Measurements from ENCODE around the gene PLCB1.

The PLCB1 gene

GRCh38 chr20:8255945-8256632 lies 124.0 kb downstream of the PLCB1 start:
- H3K27ac Mint-ChIP-seq: no peak overlapping the region
- no peaks in the 10 kb centered on the region for H3K27me3 Mint-ChIP-seq
- no peaks in the 10 kb centered on the region for H3K36me3 Mint-ChIP-seq
- H3K4me1 Mint-ChIP-seq: no peaks in the 10 kb centered on the region
- ATAC-seq: no peak
- H3K9me3 Mint-ChIP-seq: no peaks in the 10 kb centered on the region
- H3K4me3 Mint-ChIP-seq: no peak overlapping the region

GRCh38 chr20:8260837-8261251 lies 128.8 kb downstream of the PLCB1 start:
- no peak overlapping the region for H3K27ac Mint-ChIP-seq
- no peaks in the 10 kb centered on the region for H3K36me3 Mint-ChIP-seq
- no peak for ATAC-seq
- no peaks in the 10 kb centered on the region for H3K27me3 Mint-ChIP-seq
- no peaks in the 10 kb centered on the region for H3K9me3 Mint-ChIP-seq
- no peak overlapping the region for H3K4me3 Mint-ChIP-seq
- H3K4me1 Mint-ChIP-seq: no peaks in the 10 kb centered on the region

DNA sequence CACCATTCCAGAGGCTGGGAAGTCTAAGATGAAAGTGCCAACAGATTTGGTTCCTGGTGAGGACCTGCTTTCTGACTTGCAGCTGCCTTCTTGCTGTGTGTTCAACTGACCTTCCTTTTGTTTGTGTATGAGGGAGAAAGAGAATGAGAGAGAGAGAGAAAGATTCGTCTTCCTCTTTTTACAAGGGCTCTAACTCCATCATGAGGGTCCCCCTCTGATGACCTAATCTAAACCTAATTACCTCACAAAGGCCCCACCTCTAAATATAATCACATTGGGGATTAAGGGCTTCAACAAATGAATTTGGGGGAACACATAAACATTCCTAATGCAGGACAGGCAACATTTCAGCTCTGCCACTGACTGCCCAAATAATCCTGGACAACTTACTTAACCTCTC lies 130.7 kb downstream of the PLCB1 start:
- no peak for ATAC-seq
- Mint-ChIP-seq H3K27me3 (no peaks in the 10 kb centered on the region), H3K36me3 (no peaks in the 10 kb centered on the region), H3K4me1 (no peaks in the 10 kb centered on the region), H3K27ac (no peak overlapping the region), H3K4me3 (no peak overlapping the region), H3K9me3 (no peaks in the 10 kb centered on the region)

DNA sequence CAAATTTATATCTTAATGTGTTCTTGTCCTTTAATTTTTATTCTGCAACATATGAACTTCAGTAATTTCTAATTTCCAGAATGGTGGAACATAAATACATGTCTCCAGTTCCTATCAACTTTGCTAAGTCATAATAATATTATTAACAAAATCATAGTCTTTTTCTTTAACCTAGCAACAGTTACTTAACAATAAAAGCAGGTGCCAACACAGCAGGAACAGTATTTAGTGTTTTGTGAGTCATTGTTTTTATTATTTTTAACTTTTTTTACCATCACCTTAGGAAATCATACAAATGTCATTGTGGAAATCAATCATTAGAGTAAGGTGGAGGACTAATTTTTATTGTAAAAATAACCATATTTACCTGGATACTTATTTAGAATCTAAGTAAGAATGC lies 133.5 kb downstream of the PLCB1 start:
- Mint-ChIP-seq H3K27me3 (no peaks in the 10 kb centered on the region), H3K9me3 (no peaks in the 10 kb centered on the region), H3K4me1 (no peaks in the 10 kb centered on the region), H3K36me3 (no peaks in the 10 kb centered on the region), H3K4me3 (no peak overlapping the region), H3K27ac (no peak overlapping the region)
- no peak for ATAC-seq

GRCh38 chr20:8267009-8267408 lies 134.9 kb downstream of the PLCB1 start:
- Mint-ChIP-seq H3K4me1 (peaks cover 7% of the 10 kb centered on the region), H3K9me3 (no peaks in the 10 kb centered on the region), H3K27ac (no peak overlapping the region), H3K27me3 (no peaks in the 10 kb centered on the region), H3K36me3 (no peaks in the 10 kb centered on the region), H3K4me3 (no peak overlapping the region)
- no peak for ATAC-seq

DNA sequence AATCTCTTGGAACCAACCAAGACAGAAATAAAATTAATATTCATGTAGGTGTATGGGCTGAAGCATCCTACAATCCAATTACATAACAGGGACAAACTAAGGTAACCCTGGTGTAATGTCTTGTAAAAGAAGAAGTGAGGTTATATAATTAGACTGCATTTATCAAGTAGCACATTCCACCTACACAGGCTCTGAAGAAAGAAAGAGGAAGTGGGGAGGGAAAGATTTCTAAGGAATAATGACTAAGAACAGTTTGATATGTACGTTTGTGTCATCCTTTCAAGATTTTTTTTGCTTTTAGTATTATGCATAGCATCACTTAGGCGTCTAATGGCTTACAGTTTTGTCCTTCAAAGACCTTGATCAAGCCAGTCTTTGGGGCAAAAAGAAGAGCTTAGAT lies 139.7 kb downstream of the PLCB1 start:
- H3K36me3 Mint-ChIP-seq: no peaks in the 10 kb centered on the region
- no peaks in the 10 kb centered on the region for H3K27me3 Mint-ChIP-seq
- no peaks in the 10 kb centered on the region for H3K9me3 Mint-ChIP-seq
- no peak overlapping the region for H3K4me3 Mint-ChIP-seq
- ATAC-seq: peak; percentile 55
- peaks cover 8% of the 10 kb centered on the region for H3K4me1 Mint-ChIP-seq
- no peak overlapping the region for H3K27ac Mint-ChIP-seq

DNA sequence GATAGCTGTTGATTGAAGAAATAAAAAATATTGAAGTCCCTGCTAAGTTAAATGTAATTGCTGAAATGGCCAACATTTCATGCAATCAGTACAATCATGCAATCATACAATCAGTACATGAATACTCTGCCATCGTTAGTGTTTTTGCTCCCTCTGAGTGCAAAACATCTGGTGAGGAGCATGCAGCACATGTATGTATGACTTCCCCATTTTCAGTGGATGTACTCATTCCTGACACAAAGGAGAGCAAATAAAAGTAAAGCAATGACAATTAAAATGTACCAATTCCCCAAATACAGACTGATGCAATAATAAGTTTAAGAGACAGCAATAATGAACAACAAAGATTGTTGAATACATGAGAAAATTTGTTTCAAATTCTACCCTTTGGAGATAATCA lies 140.7 kb downstream of the PLCB1 start:
- Mint-ChIP-seq H3K9me3 (no peaks in the 10 kb centered on the region), H3K4me3 (no peak overlapping the region), H3K36me3 (no peaks in the 10 kb centered on the region), H3K4me1 (peaks cover 8% of the 10 kb centered on the region), H3K27me3 (no peaks in the 10 kb centered on the region), H3K27ac (no peak overlapping the region)
- no peak for ATAC-seq

GRCh38 chr20:8284902-8285301 lies 152.8 kb downstream of the PLCB1 start:
- Mint-ChIP-seq H3K27me3 (no peaks in the 10 kb centered on the region), H3K4me3 (no peak overlapping the region), H3K4me1 (no peaks in the 10 kb centered on the region), H3K36me3 (no peaks in the 10 kb centered on the region), H3K9me3 (no peaks in the 10 kb centered on the region), H3K27ac (no peak overlapping the region)
- no peak for ATAC-seq

- Mint-ChIP-seq H3K27me3 (no peaks in the 10 kb centered on the region), H3K9me3 (no peaks in the 10 kb centered on the region), H3K27ac (no peak overlapping the region), H3K4me1 (no peaks in the 10 kb centered on the region), H3K36me3 (no peaks in the 10 kb centered on the region), H3K4me3 (no peak overlapping the region)
- ATAC-seq: no peak
Measured at GRCh38 chr20:8287340-8287739, 155.3 kb downstream of the PLCB1 start.

GRCh38 chr20:8291200-8291599 lies 159.1 kb downstream of the PLCB1 start:
- no peak for ATAC-seq
- no peak overlapping the region for H3K4me3 Mint-ChIP-seq
- H3K27me3 Mint-ChIP-seq: no peaks in the 10 kb centered on the region
- H3K4me1 Mint-ChIP-seq: no peaks in the 10 kb centered on the region
- no peak overlapping the region for H3K27ac Mint-ChIP-seq
- no peaks in the 10 kb centered on the region for H3K9me3 Mint-ChIP-seq
- H3K36me3 Mint-ChIP-seq: no peaks in the 10 kb centered on the region

GRCh38 chr20:8291873-8292272 lies 159.8 kb downstream of the PLCB1 start:
- Mint-ChIP-seq H3K9me3 (no peaks in the 10 kb centered on the region), H3K4me3 (no peak overlapping the region), H3K36me3 (no peaks in the 10 kb centered on the region), H3K4me1 (no peaks in the 10 kb centered on the region), H3K27ac (no peak overlapping the region), H3K27me3 (no peaks in the 10 kb centered on the region)
- ATAC-seq: no peak

DNA sequence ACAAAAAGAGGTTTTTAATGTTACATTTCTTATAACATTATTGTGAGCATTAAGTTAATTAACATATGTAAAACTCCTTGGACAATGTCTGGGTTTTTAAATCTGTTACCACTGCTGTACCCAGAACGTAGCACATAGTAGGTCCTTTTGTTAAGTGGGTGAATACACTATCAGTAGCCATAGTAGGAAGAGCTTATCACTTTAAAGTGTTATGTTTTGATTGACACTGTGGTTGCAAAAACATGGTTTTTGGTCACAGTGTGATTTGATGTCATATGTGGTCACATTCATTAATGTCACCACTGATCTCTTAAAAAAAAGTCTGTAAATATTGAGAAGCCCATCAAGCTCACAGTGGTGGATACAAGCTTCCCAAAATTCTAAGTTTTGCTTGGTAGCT lies 160.7 kb downstream of the PLCB1 start:
- Mint-ChIP-seq H3K36me3 (no peaks in the 10 kb centered on the region), H3K9me3 (no peaks in the 10 kb centered on the region), H3K4me1 (no peaks in the 10 kb centered on the region), H3K4me3 (no peak overlapping the region), H3K27ac (no peak overlapping the region), H3K27me3 (no peaks in the 10 kb centered on the region)
- no peak for ATAC-seq

DNA sequence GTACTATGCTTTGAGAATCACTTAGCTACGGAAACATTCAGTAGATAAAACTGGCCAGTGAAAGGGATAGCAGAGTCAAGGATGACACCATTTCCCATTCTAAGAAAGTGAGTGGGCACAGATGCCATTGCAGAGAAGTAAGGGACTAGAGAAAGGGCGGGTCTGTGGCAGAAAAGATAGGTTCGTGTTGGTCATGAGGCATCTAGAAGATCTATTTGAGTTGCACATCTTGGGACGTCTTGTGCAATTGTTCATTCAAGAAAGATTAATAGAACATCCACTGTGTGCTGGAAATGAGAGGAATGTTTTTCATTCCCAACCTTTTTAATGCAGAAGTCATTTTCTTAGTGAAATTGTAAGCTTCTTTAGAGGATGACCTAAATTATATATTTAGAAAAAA lies 161.7 kb downstream of the PLCB1 start:
- Mint-ChIP-seq H3K27me3 (no peaks in the 10 kb centered on the region), H3K4me1 (no peaks in the 10 kb centered on the region), H3K27ac (no peak overlapping the region), H3K36me3 (no peaks in the 10 kb centered on the region), H3K4me3 (no peak overlapping the region), H3K9me3 (no peaks in the 10 kb centered on the region)
- no peak for ATAC-seq

GRCh38 chr20:8296536-8296935 lies 164.5 kb downstream of the PLCB1 start:
- no peak for ATAC-seq
- no peaks in the 10 kb centered on the region for H3K4me1 Mint-ChIP-seq
- no peaks in the 10 kb centered on the region for H3K36me3 Mint-ChIP-seq

GRCh38 chr20:8298426-8299043 lies 166.5 kb downstream of the PLCB1 start:
- Mint-ChIP-seq H3K9me3 (no peaks in the 10 kb centered on the region), H3K27me3 (no peaks in the 10 kb centered on the region), H3K4me1 (no peaks in the 10 kb centered on the region), H3K27ac (no peak overlapping the region), H3K4me3 (no peak overlapping the region), H3K36me3 (no peaks in the 10 kb centered on the region)
- ATAC-seq: no peak

More at GRCh38 chr20:8296536-8296935, 164.5 kb downstream of the PLCB1 start:
- H3K27me3 Mint-ChIP-seq: no peaks in the 10 kb centered on the region
- H3K27ac Mint-ChIP-seq: no peak overlapping the region
- no peaks in the 10 kb centered on the region for H3K9me3 Mint-ChIP-seq
- H3K4me3 Mint-ChIP-seq: no peak overlapping the region

DNA sequence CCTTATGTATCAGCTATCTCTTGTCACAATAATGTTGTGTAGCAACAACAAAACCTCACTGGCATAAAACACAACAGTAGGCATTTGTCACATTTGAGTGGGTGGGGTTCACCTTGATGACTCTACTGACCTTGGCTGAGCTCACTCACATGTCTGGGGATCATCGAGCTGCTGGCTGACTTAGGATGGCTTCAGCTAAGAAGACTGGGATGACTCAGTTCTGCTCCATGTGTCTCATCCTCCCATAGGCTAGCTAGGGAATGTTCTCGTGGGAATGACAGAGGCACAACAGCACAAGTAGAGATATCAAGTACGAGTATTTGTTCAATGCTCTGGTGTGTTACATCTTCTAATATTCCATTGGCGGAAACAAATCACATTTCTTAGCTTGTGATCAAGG lies 167.9 kb downstream of the PLCB1 start:
- Mint-ChIP-seq H3K4me3 (no peak overlapping the region), H3K27me3 (no peaks in the 10 kb centered on the region), H3K36me3 (no peaks in the 10 kb centered on the region), H3K4me1 (no peaks in the 10 kb centered on the region), H3K9me3 (no peaks in the 10 kb centered on the region), H3K27ac (no peak overlapping the region)
- no peak for ATAC-seq

Measured in stimulated activated memory B cell treated with anti-CD40 and anti-IgM and Interleukin-4, amounts not matched to agents 10 μg/mL and 1 μg/mL and 100 μg/mL, for 72 hours (primary cell).